MCF 10A (cell line): ENCODE measurements around the gene KDM3A. TPM values are rescaled to one million over a fixed set of nuclear protein-coding genes. Genes with fewer than 3 reads are reported as not detected.

ENCODE experiments used
- BruUV-seq: library from RNA; stranded (reverse); fragments of 400-500 nt; replicated peaks from 2 replicates; lab custom pipeline; 2021; lab: Mats Ljungman, UMichigan
- CTCF ChIA-PET: fragments of 300-600 bp; sonication (Branson Sonifier 250); formaldehyde crosslinking; extraction: SDS; loops from one replicate; lab custom pipeline; 2021; ENCODE audit warnings: antibody characterized with exemption, inconsistent platforms; lab: Yijun Ruan, JAX
- POLR2A ChIA-PET: fragments of 300-600, 350-650 bp; sonication (Branson Sonifier 250); formaldehyde crosslinking; extraction: SDS; loops from one replicate; lab custom pipeline; 2020; ENCODE audit warnings: antibody characterized with exemption, inconsistent platforms; lab: Yijun Ruan, JAX
- DNase-seq: peaks from one replicate; pipeline ENCODE4 v3.0.0-alpha.2; 2018; ENCODE audit not compliant: unreplicated experiment
- H3K27ac Mint-ChIP-seq: one replicate; pipeline ENCODE4 v1.8.0; 2022; ENCODE audit warnings: mild to moderate bottlenecking, low read depth, mixed read lengths; ENCODE audit not compliant: unreplicated experiment
- H3K27me3 Mint-ChIP-seq: one replicate; pipeline ENCODE4 v1.8.0; 2022; ENCODE audit warnings: mixed read lengths; ENCODE audit not compliant: insufficient read depth, unreplicated experiment
- H3K36me3 Mint-ChIP-seq: one replicate; pipeline ENCODE4 v1.8.0; 2022; ENCODE audit warnings: mild to moderate bottlenecking, moderate library complexity, mixed read lengths; ENCODE audit not compliant: insufficient read depth, unreplicated experiment
- H3K4me1 Mint-ChIP-seq: one replicate; pipeline ENCODE4 v1.8.0; 2022; ENCODE audit warnings: mixed read lengths; ENCODE audit not compliant: insufficient read depth, unreplicated experiment
- H3K4me3 Mint-ChIP-seq: one replicate; pipeline ENCODE4 v1.8.0; 2022; ENCODE audit warnings: mild to moderate bottlenecking, moderate library complexity, mixed read lengths; ENCODE audit not compliant: unreplicated experiment
- H3K9me3 Mint-ChIP-seq: one replicate; pipeline ENCODE4 v1.8.0; 2022; ENCODE audit warnings: mixed read lengths; ENCODE audit not compliant: unreplicated experiment
- CTCF ChIP-seq: fragments of 200-600 bp; IDR thresholded peaks from one replicate; pipeline ENCODE4 v1.8.0; 2022; ENCODE audit warnings: antibody characterized with exemption, mild to moderate bottlenecking; ENCODE audit not compliant: unreplicated experiment
- intact Hi-C: fragments of 100-400 bp; cut with micrococcal nuclease; formaldehyde crosslinking; loops from 2 replicates; pipeline ENCODE4 v1.14.1; 2022
- total RNA-seq: library from RNA; stranded (reverse); gene quantifications from 2 replicates; pipeline ENCODE4 v1.2.3, GENCODE V29; 2022

Gene KDM3A
- total RNA-seq, 1 experiment from 2014 or later: 21.1 TPM

DNA sequence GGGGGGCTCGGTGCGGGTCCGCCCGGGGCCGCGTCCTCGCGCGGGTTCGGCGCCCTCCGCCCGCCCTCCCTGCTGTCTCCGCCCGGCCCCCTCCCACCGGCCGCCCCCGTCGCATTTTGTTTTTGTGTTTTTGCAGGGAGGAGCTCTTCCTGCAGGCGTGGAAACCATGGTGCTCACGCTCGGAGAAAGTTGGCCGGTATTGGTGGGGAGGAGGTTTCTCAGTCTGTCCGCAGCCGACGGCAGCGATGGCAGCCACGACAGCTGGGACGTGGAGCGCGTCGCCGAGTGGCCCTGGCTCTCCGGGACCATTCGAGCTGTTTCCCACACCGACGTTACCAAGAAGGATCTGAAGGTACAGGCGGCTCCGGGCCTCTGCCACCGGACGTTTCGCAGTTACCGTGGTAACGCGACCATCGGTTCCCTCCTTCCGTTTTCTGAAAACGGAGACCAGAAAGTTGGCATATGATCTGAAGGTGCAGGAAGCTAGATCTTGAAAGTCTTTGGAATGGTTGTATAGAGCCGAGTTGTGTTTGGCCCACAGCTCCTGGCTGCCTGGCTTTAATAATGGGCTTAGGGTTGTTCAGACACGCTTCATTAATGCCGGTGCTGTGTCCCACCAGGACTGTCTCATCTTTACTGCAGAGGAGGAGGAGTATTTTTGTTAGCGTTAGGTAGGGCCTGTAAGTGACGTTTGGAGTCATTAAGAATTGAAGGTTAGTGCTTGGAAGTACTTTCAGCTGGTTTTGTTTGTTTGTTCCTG is 891 bp downstream of the KDM3A start:
- no peaks in the 10 kb centered on the region for H3K27me3 Mint-ChIP-seq
- H3K9me3 Mint-ChIP-seq: peaks cover 17% of the 10 kb centered on the region
- BruUV-seq: no TSS peak
- peak; percentile 51 for DNase-seq
- H3K27ac Mint-ChIP-seq: peak overlapping the region; percentile 99
- POLR2A ChIA-PET: interaction anchor here (0.5 to 5.3 kb wide), 39 partner anchors 10 to 840 kb away, joined by 3 to 118 read pairs (median 4); partner anchors contain the start of genes CHMP3, IMMT, MRPL35 and POLR1A
- H3K36me3 Mint-ChIP-seq: peaks cover 37% of the 10 kb centered on the region
- CTCF ChIA-PET: interaction anchor here (0.6 to 1.0 kb wide), 9 partner anchors 8 to 981 kb away, joined by 3 to 4 read pairs (median 3); no protein-coding TSS in a partner anchor
- no peak for TF ChIP-seq CTCF
- peak overlapping the region; percentile 85 for H3K4me3 Mint-ChIP-seq
- peaks cover 40% of the 10 kb centered on the region for H3K4me1 Mint-ChIP-seq
- intact Hi-C loops: loop anchor here (2.0 to 5.0 kb wide), 2 partner anchors 121 to 180 kb away; partner anchors contain the start of genes CHMP3 and RNF103

DNA sequence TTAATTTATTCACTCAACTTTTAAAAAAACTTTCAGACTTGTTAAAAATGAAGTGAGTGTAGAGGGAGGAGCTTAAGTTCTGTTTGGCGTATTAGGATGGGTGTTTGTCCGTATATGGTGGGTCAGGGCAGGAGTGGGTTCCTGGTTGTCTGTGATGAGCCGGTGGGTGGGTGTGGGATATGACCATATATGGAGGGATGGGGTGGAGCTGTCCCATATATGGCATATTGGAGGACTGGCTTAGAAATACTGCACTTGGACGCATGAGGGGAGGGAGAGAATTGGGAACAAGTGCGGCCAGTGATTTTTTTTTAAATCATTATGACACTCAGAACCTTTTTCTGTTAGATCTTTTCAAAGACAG is 1.5 kb downstream of the KDM3A start:
- H3K27ac Mint-ChIP-seq: peak overlapping the region; percentile 99
- TF ChIP-seq CTCF: no peak
- peak overlapping the region; percentile 85 for H3K4me3 Mint-ChIP-seq
- H3K9me3 Mint-ChIP-seq: peaks cover 12% of the 10 kb centered on the region
- H3K36me3 Mint-ChIP-seq: peaks cover 37% of the 10 kb centered on the region
- intact Hi-C loops: loop anchor here (5.0 kb wide), 1 partner anchor 180 kb away; the partner anchor contains the start of gene RNF103
- POLR2A ChIA-PET: interaction anchor here (0.5 to 5.3 kb wide), 34 partner anchors 9 to 840 kb away, joined by 3 to 118 read pairs (median 6); partner anchors contain the start of genes CHMP3, IMMT, MRPL35 and POLR1A
- H3K4me1 Mint-ChIP-seq: peaks cover 40% of the 10 kb centered on the region
- peak; percentile 88 for DNase-seq
- H3K27me3 Mint-ChIP-seq: no peaks in the 10 kb centered on the region
- CTCF ChIA-PET: interaction anchor here (0.6 to 1.2 kb wide), 8 partner anchors 8 to 982 kb away, joined by 3 to 5 read pairs (median 3); no protein-coding TSS in a partner anchor
- BruUV-seq: no TSS peak

GRCh38 chr2:86443631-86444350 is 2.6 kb downstream of the KDM3A start:
- DNase-seq: no peak
- Mint-ChIP-seq H3K4me1 (peaks cover 48% of the 10 kb centered on the region), H3K9me3 (peaks cover 10% of the 10 kb centered on the region), H3K4me3 (peak overlapping the region; percentile 85), H3K27ac (no peak overlapping the region), H3K27me3 (no peaks in the 10 kb centered on the region), H3K36me3 (peaks cover 41% of the 10 kb centered on the region)
- intact Hi-C loops: loop anchor here (5.0 kb wide), 1 partner anchor 179 kb away; the partner anchor contains the start of gene RNF103
- BruUV-seq: no TSS peak
- ChIA-PET POLR2A (interaction anchor here (0.9 to 5.3 kb wide), 11 partner anchors 8 to 293 kb away, joined by 3 to 118 read pairs (median 21); partner anchors contain the start of genes IMMT and MRPL35), CTCF (interaction anchor here (1.2 kb wide), 1 partner anchor 223 kb away, joined by 5 read pairs; no protein-coding TSS in a partner anchor)
- no peak for TF ChIP-seq CTCF
